Gastrocnemius medialis (tissue), 4 donors: ENCODE measurements around the gene BLTP3A.

Source experiments
- POLR2A ChIP-seq, 2 donors: fragments of 450-650 bp; IDR thresholded peaks; one replicate each; pipeline ENCODE4 v1.6.1; 2017; ENCODE audit warnings: antibody characterized with exemption in 2 of 2, mild to moderate bottlenecking in 2 of 2, moderate library complexity in 2 of 2
- TF ChIP-seq, protein P1 (sequence below), 5 experiments: fragments of 450-650 bp in 3 of 5; fragments of 200-600 bp in 2 of 5; sonication (generic) in 2 of 5; IDR thresholded peaks in 4 of 5; conservative IDR thresholded peaks in 1 of 5; 1 replicate in 4 of 5; 2 replicates in 1 of 5; pipeline ENCODE4 v1.5.1; 2016 to 2019; ENCODE audit warnings: antibody characterized with exemption in 5 of 5, mild to moderate bottlenecking in 3 of 5, moderate library complexity in 3 of 5

DNA sequence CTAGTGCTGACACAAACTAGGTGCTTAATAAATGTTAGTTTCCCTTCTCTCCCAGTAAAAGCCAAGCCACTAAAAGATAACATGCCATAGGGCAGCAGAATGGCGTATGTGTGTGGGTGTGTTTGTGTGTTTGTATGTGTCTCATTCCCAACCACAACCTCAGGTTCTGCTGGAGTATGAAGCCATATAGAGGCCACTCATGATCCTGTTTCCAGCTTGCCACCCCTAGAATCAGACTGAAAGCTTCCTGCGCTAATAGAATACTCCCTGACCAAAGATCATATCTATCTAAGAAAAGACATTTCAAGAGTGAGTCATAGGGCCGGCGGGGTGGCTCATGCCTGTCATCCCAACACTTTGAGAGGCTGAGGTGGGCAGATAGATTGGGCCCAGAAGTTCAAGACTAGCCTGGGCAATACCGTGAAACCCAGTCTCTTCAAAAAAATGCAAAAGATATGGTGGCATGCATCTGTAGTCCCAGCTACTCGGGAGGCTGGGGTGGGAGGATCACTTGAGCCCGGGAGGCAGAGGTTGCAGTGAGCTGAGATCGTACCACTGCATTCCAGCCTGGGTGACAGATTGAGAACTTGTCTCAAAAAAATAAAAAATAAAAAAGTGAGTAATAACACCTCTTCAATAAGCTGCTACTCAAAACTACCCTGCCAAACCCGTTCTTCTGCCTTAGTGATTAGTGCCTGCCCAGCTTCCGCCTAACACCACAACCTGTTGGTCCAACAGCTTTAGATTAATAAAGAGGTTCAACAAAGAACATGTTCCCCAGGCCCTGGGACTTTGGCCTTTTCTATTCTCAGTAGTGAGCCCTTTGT lies 46.4 kb upstream of the BLTP3A start:
- TF ChIP-seq, protein P1, sequence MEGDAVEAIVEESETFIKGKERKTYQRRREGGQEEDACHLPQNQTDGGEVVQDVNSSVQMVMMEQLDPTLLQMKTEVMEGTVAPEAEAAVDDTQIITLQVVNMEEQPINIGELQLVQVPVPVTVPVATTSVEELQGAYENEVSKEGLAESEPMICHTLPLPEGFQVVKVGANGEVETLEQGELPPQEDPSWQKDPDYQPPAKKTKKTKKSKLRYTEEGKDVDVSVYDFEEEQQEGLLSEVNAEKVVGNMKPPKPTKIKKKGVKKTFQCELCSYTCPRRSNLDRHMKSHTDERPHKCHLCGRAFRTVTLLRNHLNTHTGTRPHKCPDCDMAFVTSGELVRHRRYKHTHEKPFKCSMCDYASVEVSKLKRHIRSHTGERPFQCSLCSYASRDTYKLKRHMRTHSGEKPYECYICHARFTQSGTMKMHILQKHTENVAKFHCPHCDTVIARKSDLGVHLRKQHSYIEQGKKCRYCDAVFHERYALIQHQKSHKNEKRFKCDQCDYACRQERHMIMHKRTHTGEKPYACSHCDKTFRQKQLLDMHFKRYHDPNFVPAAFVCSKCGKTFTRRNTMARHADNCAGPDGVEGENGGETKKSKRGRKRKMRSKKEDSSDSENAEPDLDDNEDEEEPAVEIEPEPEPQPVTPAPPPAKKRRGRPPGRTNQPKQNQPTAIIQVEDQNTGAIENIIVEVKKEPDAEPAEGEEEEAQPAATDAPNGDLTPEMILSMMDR (IDR thresholded peaks at IDR 0.05 in 4 of 5, conservative IDR thresholded peaks at IDR 0.05 in 1 of 5), result no peak
- no peak for TF ChIP-seq POLR2A (IDR thresholded peaks at IDR 0.05)
